CD14-positive monocyte (primary cell): Measurements from ENCODE around the gene CARD9. TPM values are rescaled to one million over a fixed set of nuclear protein-coding genes. Genes with fewer than 3 reads are reported as not detected.
A peak's percentile ranks its signal among the peaks of the same experiment; 100 is the strongest.

Experiments used
- DNase-seq, 3 donors: peaks; one replicate each; pipeline ENCODE4 v3.0.0-alpha.2; 2011 to 2022
- H2AFZ ChIP-seq: 2 replicates; pipeline ENCODE4 v1.6.0; 2012; ENCODE audit warnings: mild to moderate bottlenecking, low read depth, low read length, inconsistent platforms; ENCODE audit not compliant: insufficient read depth, poor library complexity, severe bottlenecking
- H3K27ac ChIP-seq, 2 donors: 1 replicate in 1 of 2; 2 replicates in 1 of 2; pipeline ENCODE4 v1.5.1; 2012 to 2013; ENCODE audit warnings: low read length in 2 of 2, control low read depth in 1 of 2, inconsistent platforms in 1 of 2, low read depth in 1 of 2, mild to moderate bottlenecking in 1 of 2
- H3K27me3 ChIP-seq, 2 donors: one replicate each; pipeline versions ENCODE4 v1.6.0 to v1.6.1; 2011 to 2013; ENCODE audit warnings: low read length in 2 of 2; ENCODE audit not compliant: control insufficient read depth in 2 of 2, insufficient read depth in 2 of 2
- H3K36me3 ChIP-seq, 2 donors: replicated peaks in 1 of 2; 1 replicate in 1 of 2; 2 replicates in 1 of 2; pipeline versions ENCODE4 v1.5.1 to v1.6.1; 2012 to 2013; ENCODE audit warnings: low read length in 2 of 2, control low read depth in 1 of 2, inconsistent platforms in 1 of 2, mild to moderate bottlenecking in 1 of 2; ENCODE audit not compliant: insufficient read depth in 2 of 2, control insufficient read depth in 1 of 2
- H3K4me1 ChIP-seq, 2 donors: 1 replicate in 1 of 2; 2 replicates in 1 of 2; pipeline versions ENCODE4 v1.5.1 to v1.6.1; 2012 to 2013; ENCODE audit warnings: low read length in 2 of 2, control low read depth in 1 of 2, inconsistent platforms in 1 of 2, mild to moderate bottlenecking in 1 of 2, moderate library complexity in 1 of 2; ENCODE audit not compliant: insufficient read depth in 2 of 2, control insufficient read depth in 1 of 2
- H3K4me2 ChIP-seq: replicated peaks from 2 replicates; pipeline ENCODE3; 2012; ENCODE audit warnings: low read length, moderate library complexity, mild to moderate bottlenecking; ENCODE audit not compliant: poor library complexity, severe bottlenecking; ENCODE audit errors: extremely low read depth
- H3K4me3 ChIP-seq, 3 experiments: fragments of 200-600 bp in 1 of 3; sonication (generic) in 1 of 3; replicated peaks in 1 of 3; 1 replicate in 2 of 3; 2 replicates in 1 of 3; pipeline ENCODE4 v1.5.1; 2011 to 2013; ENCODE audit warnings: low read length in 3 of 3, mild to moderate bottlenecking in 3 of 3, control low read depth in 2 of 3, low read depth in 2 of 3, inconsistent platforms in 1 of 3, moderate library complexity in 1 of 3
- H3K79me2 ChIP-seq: 2 replicates; pipeline ENCODE4 v1.6.0; 2012; ENCODE audit warnings: mild to moderate bottlenecking, control low read depth, inconsistent platforms, low read length, moderate library complexity; ENCODE audit not compliant: insufficient read depth
- H3K9ac ChIP-seq: 2 replicates; pipeline ENCODE4 v1.6.0; 2017; ENCODE audit warnings: low read length, mild to moderate bottlenecking; ENCODE audit not compliant: insufficient read depth, poor library complexity, severe bottlenecking
- H3K9me3 ChIP-seq, 2 donors: replicated peaks in 1 of 2; 1 replicate in 1 of 2; 2 replicates in 1 of 2; pipeline versions ENCODE4 v1.5.1 to v1.6.1; 2012 to 2013; ENCODE audit warnings: low read length in 2 of 2, control low read depth in 1 of 2; ENCODE audit not compliant: control insufficient read depth in 1 of 2, insufficient read depth in 1 of 2
- H4K20me1 ChIP-seq: 2 replicates; pipeline ENCODE4 v1.6.0; 2012; ENCODE audit warnings: mild to moderate bottlenecking, low read length, control low read depth, moderate library complexity; ENCODE audit not compliant: insufficient read depth
- H3K27ac Mint-ChIP-seq, 7 donors: one replicate each; pipeline ENCODE4 v1.8.0; 2020; ENCODE audit warnings: mild to moderate bottlenecking in 7 of 7, mixed read lengths in 7 of 7, moderate library complexity in 6 of 7, inconsistent platforms in 2 of 7
- H3K27me3 Mint-ChIP-seq, 3 donors: one replicate each; pipeline ENCODE4 v1.8.0; 2021 to 2022; ENCODE audit warnings: low read depth in 3 of 3, mild to moderate bottlenecking in 3 of 3, mixed read lengths in 3 of 3, moderate library complexity in 3 of 3, inconsistent platforms in 1 of 3
- H3K36me3 Mint-ChIP-seq, 2 donors: one replicate each; pipeline ENCODE4 v1.8.0; 2020; ENCODE audit warnings: mixed read lengths in 2 of 2, inconsistent platforms in 1 of 2, mild to moderate bottlenecking in 1 of 2
- H3K4me1 Mint-ChIP-seq: one replicate; pipeline ENCODE4 v1.8.0; 2020; ENCODE audit warnings: mild to moderate bottlenecking, mixed read lengths
- H3K4me3 Mint-ChIP-seq, 2 donors: one replicate each; pipeline ENCODE4 v1.8.0; 2020; ENCODE audit warnings: mild to moderate bottlenecking in 2 of 2, mixed read lengths in 2 of 2, moderate library complexity in 1 of 2
- H3K9me3 Mint-ChIP-seq, 7 donors: one replicate each; pipeline ENCODE4 v1.8.0; 2020 to 2022; ENCODE audit warnings: mixed read lengths in 7 of 7, mild to moderate bottlenecking in 6 of 7, moderate library complexity in 6 of 7, inconsistent platforms in 2 of 7
- WGBS: methylation state at CpG from one replicate; pipeline ENCODE4 v1.1.5; 2013; ENCODE audit warnings: missing lambda C conversion rate; ENCODE audit not compliant: insufficient coverage; 5-methylcytosine and 5-hydroxymethylcytosine counted together
- intact Hi-C, 2 donors: fragments of 100-400 bp; cut with micrococcal nuclease; formaldehyde crosslinking; loops; one replicate each; pipeline versions ENCODE4 v1.15.0 to v1.15.1; 2023
- polyA plus RNA-seq, 3 donors: library from polyadenylated mRNA; depleted of rRNA in 1 of 3; unstranded in 2 of 3; stranded (reverse) in 1 of 3; fragments of 300-500 nt in 2 of 3; fragments of >200 nt in 1 of 3; fragmentation: Illumina TruSeq in 2 of 3; gene quantifications; 1 replicate in 2 of 3; 2 replicates in 1 of 3; pipeline ENCODE4 v1.2.3, GENCODE V29; 2012 to 2021
- TF ChIP-seq, protein P1 (sequence below): fragments of 200-600 bp; IDR thresholded peaks from one replicate; pipeline ENCODE4 v1.8.0; 2022; ENCODE audit warnings: antibody characterized with exemption, mild to moderate bottlenecking

CARD9 gene
- polyA plus RNA-seq, 3 donors, result 34.3 to 108 (median 41.4) TPM

DNA sequence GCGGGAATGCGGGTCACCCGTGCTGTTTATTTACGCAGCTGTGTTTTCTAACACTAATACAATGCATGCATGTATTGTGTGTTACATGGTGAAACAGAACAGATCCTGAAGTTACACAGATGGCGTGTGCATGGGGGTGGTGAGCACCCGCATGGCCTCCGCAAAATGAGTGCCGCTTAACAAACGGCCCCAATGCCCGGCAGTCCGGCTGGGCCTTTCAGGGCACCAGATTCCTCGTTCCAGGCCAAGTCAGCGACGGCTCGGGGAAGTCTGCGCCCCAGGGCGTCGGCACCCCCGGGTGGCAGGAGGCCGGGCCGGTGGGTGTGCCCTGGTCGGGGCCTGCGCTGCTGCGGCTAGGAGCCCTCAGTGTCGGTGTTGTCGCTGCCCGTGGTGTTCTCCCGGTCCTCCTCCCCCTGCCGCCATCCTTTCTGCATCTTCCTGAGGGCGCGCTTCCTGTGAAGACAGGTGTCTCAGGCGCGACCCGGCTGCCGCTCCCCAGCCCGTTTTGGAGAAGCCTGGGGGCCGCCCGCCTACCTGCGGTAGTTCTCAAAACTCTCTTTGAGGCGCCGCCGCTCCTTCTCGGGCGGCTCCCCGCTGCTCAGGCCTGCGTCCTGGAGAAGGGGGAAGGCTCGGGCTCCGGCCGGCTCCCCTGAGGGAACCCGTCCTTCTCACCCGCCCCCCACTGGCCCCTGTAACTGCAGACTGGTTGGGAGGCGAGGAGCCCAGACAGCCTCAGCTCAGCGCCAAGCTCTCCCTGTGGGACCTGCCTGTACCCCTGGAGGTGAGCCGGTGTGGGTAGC is 9.3 kb downstream of the CARD9 start:
- Mint-ChIP-seq H3K4me3 (peak overlapping the region in 1 of 2 donors; percentile 50), H3K9me3 (peaks cover 0 to 2% (median 0%) of the 10 kb centered on the region in 7 donors), H3K27me3 (peaks cover 1 to 2% (median 2%) of the 10 kb centered on the region in 3 donors), H3K36me3 (peaks cover 15 to 25% of the 10 kb centered on the region in 2 donors), H3K4me1 (peaks cover 24% of the 10 kb centered on the region), H3K27ac (no peak overlapping the region)
- no peak overlapping the region for H3K9ac ChIP-seq
- H3K79me2 ChIP-seq, result no peaks in the 10 kb centered on the region
- intact Hi-C loops, result loop anchor here (5.0 to 10.0 kb wide), 4 partner anchors 38 to 121 kb away; partner anchors contain the start of genes ENTR1 (in 1 of the 2), PMPCA (in 1 of the 2), QSOX2 (in 1 of the 2) and SEC16A (in 1 of the 2)
- peaks cover 35 to 42% of the 10 kb centered on the region in 2 donors for H3K4me1 ChIP-seq
- peak overlapping the region in 1 of 3 experiments; percentile 86 for H3K4me3 ChIP-seq
- 41% methylated on average over 45 of the region's 54 CpGs for WGBS
- H2AFZ ChIP-seq, result no peak overlapping the region
- TF ChIP-seq, protein P1, sequence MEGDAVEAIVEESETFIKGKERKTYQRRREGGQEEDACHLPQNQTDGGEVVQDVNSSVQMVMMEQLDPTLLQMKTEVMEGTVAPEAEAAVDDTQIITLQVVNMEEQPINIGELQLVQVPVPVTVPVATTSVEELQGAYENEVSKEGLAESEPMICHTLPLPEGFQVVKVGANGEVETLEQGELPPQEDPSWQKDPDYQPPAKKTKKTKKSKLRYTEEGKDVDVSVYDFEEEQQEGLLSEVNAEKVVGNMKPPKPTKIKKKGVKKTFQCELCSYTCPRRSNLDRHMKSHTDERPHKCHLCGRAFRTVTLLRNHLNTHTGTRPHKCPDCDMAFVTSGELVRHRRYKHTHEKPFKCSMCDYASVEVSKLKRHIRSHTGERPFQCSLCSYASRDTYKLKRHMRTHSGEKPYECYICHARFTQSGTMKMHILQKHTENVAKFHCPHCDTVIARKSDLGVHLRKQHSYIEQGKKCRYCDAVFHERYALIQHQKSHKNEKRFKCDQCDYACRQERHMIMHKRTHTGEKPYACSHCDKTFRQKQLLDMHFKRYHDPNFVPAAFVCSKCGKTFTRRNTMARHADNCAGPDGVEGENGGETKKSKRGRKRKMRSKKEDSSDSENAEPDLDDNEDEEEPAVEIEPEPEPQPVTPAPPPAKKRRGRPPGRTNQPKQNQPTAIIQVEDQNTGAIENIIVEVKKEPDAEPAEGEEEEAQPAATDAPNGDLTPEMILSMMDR, result peak; percentile 77
- peaks cover 23 to 29% of the 10 kb centered on the region in 2 donors for H3K36me3 ChIP-seq
- H3K9me3 ChIP-seq, result no peaks in the 10 kb centered on the region
- H4K20me1 ChIP-seq, result peaks cover 20% of the 10 kb centered on the region
- DNase-seq, result no peak
- no peaks in the 10 kb centered on the region for H3K27me3 ChIP-seq
- peak overlapping the region; percentile 14 for H3K4me2 ChIP-seq
- no peak overlapping the region for H3K27ac ChIP-seq

DNA sequence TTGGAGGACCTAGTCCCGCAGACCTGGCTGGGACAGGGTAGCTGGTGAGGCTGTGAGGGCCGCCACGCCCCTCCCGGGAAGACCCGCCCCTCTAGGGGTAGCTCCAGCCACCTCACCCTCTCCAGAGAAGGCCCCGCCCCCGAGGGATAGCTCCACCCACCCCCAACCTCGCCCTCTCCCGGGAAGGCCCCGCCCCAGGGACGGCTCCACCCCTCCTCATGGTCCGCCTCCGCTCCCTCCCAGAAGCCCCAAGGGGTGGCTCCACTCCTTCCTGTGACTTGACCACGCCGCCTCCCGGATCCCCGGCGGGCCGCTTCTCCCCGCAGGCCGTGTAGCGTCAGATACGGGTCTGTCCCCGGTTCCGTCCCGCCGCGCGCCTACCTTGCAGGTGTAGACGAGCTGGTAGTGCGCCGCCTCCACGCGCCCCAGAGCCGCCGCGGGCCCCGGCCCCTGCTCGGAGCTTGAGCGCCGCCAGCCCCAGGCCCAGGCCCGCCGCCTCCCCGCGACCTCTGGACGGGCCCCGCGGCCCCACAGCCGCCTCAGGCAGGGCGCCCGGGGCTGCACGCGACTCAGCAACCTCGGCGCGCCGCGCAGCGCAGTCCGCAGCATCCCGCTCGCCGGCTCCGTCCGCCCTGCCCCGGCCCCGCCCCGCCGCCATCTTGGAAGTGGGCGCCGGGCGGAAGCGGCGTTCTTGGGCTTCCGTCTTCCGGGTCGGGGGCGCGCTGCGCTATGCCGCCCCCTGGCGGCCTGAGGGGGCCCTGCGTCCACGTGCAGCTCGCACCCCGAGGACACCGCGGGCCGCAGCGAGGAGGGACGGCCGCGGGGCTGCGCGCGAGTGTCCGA is 10.1 kb downstream of the CARD9 start, which contains the start of gene DNLZ:
DNLZ (minus strand) TSS at position 639 of the 843 bp plus-strand sequence; CDS start at position 609, 30 bp downstream.
- H3K36me3 ChIP-seq, result peaks cover 16 to 21% of the 10 kb centered on the region in 2 donors
- no peaks in the 10 kb centered on the region for H3K9me3 ChIP-seq
- no peaks in the 10 kb centered on the region for H3K79me2 ChIP-seq
- Mint-ChIP-seq H3K4me1 (peaks cover 24% of the 10 kb centered on the region), H3K27me3 (peaks cover 1 to 2% (median 2%) of the 10 kb centered on the region in 3 donors), H3K9me3 (peaks cover 0 to 2% (median 0%) of the 10 kb centered on the region in 7 donors), H3K27ac (peak within 1 kb of the TSS in 6 of 7 donors; percentile 73 to 93 (median 90)), H3K4me3 (peak within 1 kb of the TSS; percentile 86 to 89), H3K36me3 (peaks cover 7 to 16% of the 10 kb centered on the region in 2 donors)
- peak within 1 kb of the TSS; percentile 64 to 86 (median 65) for H3K4me3 ChIP-seq
- H3K4me2 ChIP-seq, result peak within 1 kb of the TSS; percentile 80
- under 1% methylated on average over 90 of the region's 97 CpGs for whole genome bisulfite sequencing
- peak; percentile 88 to 94 (median 92) for DNase-seq
- peaks cover 14% of the 10 kb centered on the region for H4K20me1 ChIP-seq
- H2AFZ ChIP-seq, result peak within 1 kb of the TSS; percentile 81
- TF ChIP-seq, protein P1, result peak; percentile 100
- intact Hi-C loops, result loop anchor here (5.0 to 10.0 kb wide), 4 partner anchors 39 to 121 kb away; partner anchors contain the start of genes ENTR1 (in 1 of the 2), PMPCA (in 1 of the 2), QSOX2 (in 1 of the 2) and SEC16A (in 1 of the 2)
- H3K9ac ChIP-seq, result peak within 1 kb of the TSS; percentile 78
- H3K27ac ChIP-seq, result peak within 1 kb of the TSS; percentile 26 to 64
- H3K4me1 ChIP-seq, result peaks cover 35 to 42% of the 10 kb centered on the region in 2 donors
- no peaks in the 10 kb centered on the region for H3K27me3 ChIP-seq
